Astrocyte (in vitro differentiated cells and primary cell): ENCODE data around the gene F13A1. TPM values are rescaled to one million over a fixed set of nuclear protein-coding genes. Genes with fewer than 3 reads are reported as not detected.

ENCODE experiments used
- DNase-seq: peaks from one replicate; pipeline ENCODE4 v3.0.0-alpha.2; 2010; ENCODE audit warnings: low read depth
- FAIRE-seq: peaks from 2 replicates; lab custom pipeline; 2011; peaks lifted over from hg19 to GRCh38; lab: Jason Lieb, UNC
- H2AFZ ChIP-seq: 2 replicates; pipeline ENCODE4 v1.6.0; 2012; ENCODE audit warnings: low read depth, low read length, inconsistent platforms
- H3K27ac ChIP-seq: 2 replicates; pipeline ENCODE4 v1.5.1; 2011; ENCODE audit warnings: low read depth, low read length, inconsistent platforms
- H3K27me3 ChIP-seq: 2 replicates; pipeline ENCODE4 v1.6.0; 2011; ENCODE audit warnings: low read length, inconsistent platforms; ENCODE audit not compliant: insufficient read depth
- H3K36me3 ChIP-seq: 2 replicates; pipeline ENCODE4 v1.5.1; 2011; ENCODE audit warnings: low read length, inconsistent platforms; ENCODE audit not compliant: insufficient read depth
- H3K4me1 ChIP-seq: 2 replicates; pipeline ENCODE4 v1.5.1; 2011; ENCODE audit warnings: low read length, inconsistent platforms; ENCODE audit not compliant: insufficient read depth
- H3K4me2 ChIP-seq: 2 replicates; pipeline ENCODE4 v1.6.0; 2012; ENCODE audit warnings: low read length, inconsistent platforms
- H3K4me3 ChIP-seq: 2 replicates; pipeline ENCODE4 v1.5.1; 2011; ENCODE audit warnings: low read depth, mild to moderate bottlenecking, low read length, inconsistent platforms; ENCODE audit not compliant: insufficient read depth
- H3K79me2 ChIP-seq: 2 replicates; pipeline ENCODE4 v1.6.0; 2012; ENCODE audit warnings: mild to moderate bottlenecking, low read length, inconsistent platforms; ENCODE audit not compliant: insufficient read depth
- H3K9ac ChIP-seq: 2 replicates; pipeline ENCODE4 v1.6.0; 2012; ENCODE audit warnings: mild to moderate bottlenecking, low read length, inconsistent platforms
- H3K9me3 ChIP-seq: 2 replicates; pipeline ENCODE4 v1.5.1; 2012; ENCODE audit warnings: low read depth, mild to moderate bottlenecking, low read length, inconsistent platforms; ENCODE audit not compliant: insufficient read depth
- H4K20me1 ChIP-seq: 2 replicates; pipeline ENCODE4 v1.6.0; 2012; ENCODE audit warnings: low read length, inconsistent platforms; ENCODE audit not compliant: insufficient read depth
- H3K27ac Mint-ChIP-seq: one replicate; pipeline ENCODE4 v1.8.0; 2021; ENCODE audit warnings: mild to moderate bottlenecking, mixed read lengths; ENCODE audit not compliant: unreplicated experiment
- H3K27me3 Mint-ChIP-seq: one replicate; pipeline ENCODE4 v1.8.0; 2021; ENCODE audit warnings: low read depth, mixed read lengths; ENCODE audit not compliant: unreplicated experiment
- H3K36me3 Mint-ChIP-seq: one replicate; pipeline ENCODE4 v1.8.0; 2021; ENCODE audit warnings: low read depth, mixed read lengths; ENCODE audit not compliant: unreplicated experiment
- H3K4me1 Mint-ChIP-seq: one replicate; pipeline ENCODE4 v1.8.0; 2021; ENCODE audit warnings: low read depth, mixed read lengths; ENCODE audit not compliant: unreplicated experiment
- H3K4me3 Mint-ChIP-seq: one replicate; pipeline ENCODE4 v1.8.0; 2021; ENCODE audit warnings: mild to moderate bottlenecking, moderate library complexity, mixed read lengths; ENCODE audit not compliant: unreplicated experiment
- H3K9me3 Mint-ChIP-seq: one replicate; pipeline ENCODE4 v1.8.0; 2021; ENCODE audit warnings: mild to moderate bottlenecking, mixed read lengths; ENCODE audit not compliant: unreplicated experiment
- EZH2 ChIP-seq: IDR thresholded peaks from 2 replicates; pipeline ENCODE4 v1.6.1; 2012; ENCODE audit warnings: mild to moderate bottlenecking, low read length, inconsistent platforms; ENCODE audit not compliant: insufficient read depth
- total RNA-seq: library from RNA; stranded (reverse); gene quantifications from 2 replicates; pipeline ENCODE4 v1.2.1, GENCODE V29; 2021
- TF ChIP-seq, protein P1 (sequence below): IDR thresholded peaks from 2 replicates; pipeline ENCODE4 v1.5.1; 2011; ENCODE audit warnings: low read depth, mild to moderate bottlenecking, inconsistent platforms, low read length, moderate library complexity; ENCODE audit not compliant: insufficient read depth

The F13A1 gene
- total RNA-seq, 1 donor from 2014 or later: 10.1 TPM

DNA sequence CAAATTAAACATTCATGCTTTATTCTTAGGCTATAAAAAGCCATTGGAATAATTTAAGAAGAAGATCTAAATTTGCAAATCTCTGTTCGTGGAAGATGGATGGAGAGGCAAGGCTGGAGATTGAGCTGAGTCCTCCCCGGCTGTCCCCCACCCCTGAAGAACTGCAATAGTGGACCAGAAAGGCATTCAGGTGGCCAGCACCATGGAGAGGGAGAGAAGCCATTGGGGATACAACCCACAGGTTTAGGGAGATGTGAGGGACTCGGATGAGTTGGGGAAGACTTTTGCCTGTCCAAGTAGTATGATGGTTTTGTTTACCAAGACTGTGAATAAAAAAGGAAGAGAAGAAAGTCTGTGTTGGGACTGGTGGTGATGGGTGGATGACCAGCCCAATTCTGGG is 120.8 kb downstream of the F13A1 start:
- no peaks in the 10 kb centered on the region for H3K27me3 ChIP-seq
- H3K4me3 ChIP-seq: no peak overlapping the region
- peaks cover 17% of the 10 kb centered on the region for H3K27me3 Mint-ChIP-seq
- no peaks in the 10 kb centered on the region for H3K79me2 ChIP-seq
- no peak overlapping the region for H3K27ac Mint-ChIP-seq
- DNase-seq: no peak
- H3K9me3 ChIP-seq: no peaks in the 10 kb centered on the region
- no peak overlapping the region for H2AFZ ChIP-seq
- no peak overlapping the region for H3K4me3 Mint-ChIP-seq
- H3K9me3 Mint-ChIP-seq: no peaks in the 10 kb centered on the region
- H3K9ac ChIP-seq: no peak overlapping the region
- H3K4me1 Mint-ChIP-seq: no peaks in the 10 kb centered on the region
- FAIRE-seq: no peak
- TF ChIP-seq EZH2: no peak
- TF ChIP-seq, protein P1, sequence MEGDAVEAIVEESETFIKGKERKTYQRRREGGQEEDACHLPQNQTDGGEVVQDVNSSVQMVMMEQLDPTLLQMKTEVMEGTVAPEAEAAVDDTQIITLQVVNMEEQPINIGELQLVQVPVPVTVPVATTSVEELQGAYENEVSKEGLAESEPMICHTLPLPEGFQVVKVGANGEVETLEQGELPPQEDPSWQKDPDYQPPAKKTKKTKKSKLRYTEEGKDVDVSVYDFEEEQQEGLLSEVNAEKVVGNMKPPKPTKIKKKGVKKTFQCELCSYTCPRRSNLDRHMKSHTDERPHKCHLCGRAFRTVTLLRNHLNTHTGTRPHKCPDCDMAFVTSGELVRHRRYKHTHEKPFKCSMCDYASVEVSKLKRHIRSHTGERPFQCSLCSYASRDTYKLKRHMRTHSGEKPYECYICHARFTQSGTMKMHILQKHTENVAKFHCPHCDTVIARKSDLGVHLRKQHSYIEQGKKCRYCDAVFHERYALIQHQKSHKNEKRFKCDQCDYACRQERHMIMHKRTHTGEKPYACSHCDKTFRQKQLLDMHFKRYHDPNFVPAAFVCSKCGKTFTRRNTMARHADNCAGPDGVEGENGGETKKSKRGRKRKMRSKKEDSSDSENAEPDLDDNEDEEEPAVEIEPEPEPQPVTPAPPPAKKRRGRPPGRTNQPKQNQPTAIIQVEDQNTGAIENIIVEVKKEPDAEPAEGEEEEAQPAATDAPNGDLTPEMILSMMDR: no peak
- no peak overlapping the region for H3K4me2 ChIP-seq
- H4K20me1 ChIP-seq: no peaks in the 10 kb centered on the region
- H3K4me1 ChIP-seq: no peaks in the 10 kb centered on the region
- peaks cover 4% of the 10 kb centered on the region for H3K36me3 Mint-ChIP-seq
- H3K27ac ChIP-seq: no peak overlapping the region
- no peaks in the 10 kb centered on the region for H3K36me3 ChIP-seq

DNA sequence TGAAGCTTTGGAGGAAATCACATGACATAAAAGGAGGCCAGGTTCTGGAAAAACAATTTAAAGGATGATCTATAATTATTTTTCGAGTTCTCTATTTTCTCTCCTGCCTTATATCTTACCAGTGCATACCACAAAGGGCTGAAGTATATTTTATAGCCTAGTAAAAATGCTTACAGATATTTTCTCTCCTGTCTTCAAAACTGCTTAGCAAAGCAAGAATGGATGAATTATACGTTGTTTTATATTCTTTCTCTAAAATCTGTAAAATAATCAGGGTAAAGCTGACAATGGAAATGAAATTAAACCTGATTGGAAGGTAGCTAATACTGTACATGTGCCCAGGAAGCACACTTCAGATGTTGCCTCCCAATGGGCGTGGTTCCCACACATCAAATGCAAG is 123.7 kb downstream of the F13A1 start:
- DNase-seq (no peak), FAIRE-seq (no peak)
- H3K36me3 Mint-ChIP-seq: peaks cover 6% of the 10 kb centered on the region
- H3K9me3 Mint-ChIP-seq: no peaks in the 10 kb centered on the region
- no peak overlapping the region for H3K27ac Mint-ChIP-seq
- TF ChIP-seq, protein P1: no peak
- H3K4me2 ChIP-seq: no peak overlapping the region
- peaks cover 10% of the 10 kb centered on the region for H3K4me1 Mint-ChIP-seq
- H3K4me3 Mint-ChIP-seq: no peak overlapping the region
- H4K20me1 ChIP-seq: no peaks in the 10 kb centered on the region
- no peaks in the 10 kb centered on the region for H3K9me3 ChIP-seq
- H3K4me1 ChIP-seq: no peaks in the 10 kb centered on the region
- H3K79me2 ChIP-seq: no peaks in the 10 kb centered on the region
- H3K27me3 Mint-ChIP-seq: peaks cover 12% of the 10 kb centered on the region
- H3K9ac ChIP-seq: no peak overlapping the region
- no peak overlapping the region for H3K4me3 ChIP-seq
- no peaks in the 10 kb centered on the region for H3K27me3 ChIP-seq
- H3K36me3 ChIP-seq: no peaks in the 10 kb centered on the region
- no peak overlapping the region for H2AFZ ChIP-seq
- H3K27ac ChIP-seq: no peak overlapping the region

DNA sequence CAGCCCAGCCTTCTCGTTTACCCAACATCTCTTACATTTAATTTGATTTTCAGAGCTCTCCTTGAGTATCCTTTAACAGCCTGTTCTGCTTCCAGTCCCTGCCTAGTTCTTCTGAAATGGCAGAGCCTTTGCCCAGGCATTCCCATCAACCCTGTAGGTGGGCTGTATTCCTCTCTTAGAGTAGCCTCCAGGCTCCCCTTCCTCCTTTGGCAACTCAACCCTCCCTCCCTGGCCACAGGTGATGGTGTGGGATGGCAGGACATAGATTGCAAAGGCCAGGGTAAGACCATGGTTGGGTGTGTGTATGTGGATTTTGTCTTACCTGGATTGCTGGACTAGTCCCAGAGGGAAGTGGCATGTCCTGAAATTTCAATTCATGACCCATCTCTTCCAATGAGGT is 125.4 kb downstream of the F13A1 start:
- H4K20me1 ChIP-seq: no peaks in the 10 kb centered on the region
- H3K9me3 ChIP-seq: no peaks in the 10 kb centered on the region
- TF ChIP-seq, protein P1: no peak
- no peak for TF ChIP-seq EZH2
- H3K4me2 ChIP-seq: no peak overlapping the region
- Mint-ChIP-seq H3K27me3 (peaks cover 5% of the 10 kb centered on the region), H3K4me1 (peaks cover 13% of the 10 kb centered on the region), H3K27ac (no peak overlapping the region), H3K9me3 (no peaks in the 10 kb centered on the region), H3K4me3 (no peak overlapping the region), H3K36me3 (peaks cover 4% of the 10 kb centered on the region)
- no peaks in the 10 kb centered on the region for H3K27me3 ChIP-seq
- no peak overlapping the region for H3K9ac ChIP-seq
- FAIRE-seq: no peak
- no peak overlapping the region for H2AFZ ChIP-seq
- H3K4me1 ChIP-seq: no peaks in the 10 kb centered on the region
- no peak overlapping the region for H3K27ac ChIP-seq
- DNase-seq: no peak
- H3K79me2 ChIP-seq: no peaks in the 10 kb centered on the region
- no peak overlapping the region for H3K4me3 ChIP-seq
- no peaks in the 10 kb centered on the region for H3K36me3 ChIP-seq
